ENCODE data around the gene ZHX3. TPM values are rescaled to one million over a fixed set of nuclear protein-coding genes. Genes with fewer than 3 reads are reported as not detected.

Gene ZHX3
- polyA plus RNA-seq, 1 donor from 2014 or later, result 3.4 TPM

DNA sequence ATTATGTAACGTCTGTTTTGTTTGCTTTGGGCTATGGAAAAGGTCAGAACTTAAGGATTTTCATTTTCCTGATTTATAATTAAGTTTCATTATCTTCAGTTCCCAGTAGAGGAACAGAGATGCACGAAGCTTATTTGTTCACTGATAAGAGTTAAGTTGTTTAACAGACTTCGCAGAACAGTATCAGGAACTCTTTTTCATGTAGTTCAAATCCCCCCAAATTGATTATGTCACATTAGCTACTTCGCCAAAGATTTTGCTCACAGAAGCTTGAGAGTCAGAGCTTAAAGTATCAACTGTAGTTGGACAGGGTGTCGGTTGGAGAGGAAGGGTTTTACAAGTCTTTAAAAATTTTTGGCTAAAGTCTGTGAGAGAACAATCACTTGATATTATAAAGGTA, 43.4 kb downstream of the ZHX3 start:
- peak overlapping the region in 1 of 4 donors; percentile 0 for H3K4me3 Mint-ChIP-seq
- no peak overlapping the region for H3K27ac Mint-ChIP-seq
- peaks cover 0 to 1% (median 0%) of the 10 kb centered on the region in 3 donors for H3K4me1 Mint-ChIP-seq
- H3K36me3 Mint-ChIP-seq, result no peaks in the 10 kb centered on the region
- H3K27me3 Mint-ChIP-seq, result no peaks in the 10 kb centered on the region
- H3K9me3 Mint-ChIP-seq, result peaks cover 0 to 1% (median 0%) of the 10 kb centered on the region in 3 donors

DNA sequence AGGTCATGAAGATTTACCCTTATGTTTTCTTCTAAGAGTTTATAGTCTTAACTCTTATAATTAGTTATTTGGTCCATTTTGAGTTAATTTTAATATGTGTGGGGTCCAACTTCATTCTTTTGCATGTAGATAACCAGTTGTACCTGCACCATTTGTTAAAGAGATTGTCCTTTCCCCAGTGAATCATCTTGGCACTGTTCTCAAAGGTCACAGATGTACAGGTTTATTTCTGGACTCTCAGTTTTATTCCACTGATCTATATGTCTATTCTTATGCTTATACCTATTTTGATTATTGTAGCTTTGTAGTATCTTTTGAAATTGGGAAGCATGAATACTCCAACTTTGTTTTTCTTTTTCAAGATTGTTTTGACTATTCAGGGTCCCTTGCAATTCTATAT, 44.1 kb downstream of the ZHX3 start:
- peaks cover 1% of the 10 kb centered on the region for H3K36me3 Mint-ChIP-seq
- no peaks in the 10 kb centered on the region for H3K27me3 Mint-ChIP-seq
- H3K9me3 Mint-ChIP-seq, result peaks cover 0 to 3% (median 0%) of the 10 kb centered on the region in 3 donors
- H3K27ac Mint-ChIP-seq, result no peak overlapping the region
- peaks cover 0 to 1% (median 0%) of the 10 kb centered on the region in 3 donors for H3K4me1 Mint-ChIP-seq
- H3K4me3 Mint-ChIP-seq, result no peak overlapping the region

DNA sequence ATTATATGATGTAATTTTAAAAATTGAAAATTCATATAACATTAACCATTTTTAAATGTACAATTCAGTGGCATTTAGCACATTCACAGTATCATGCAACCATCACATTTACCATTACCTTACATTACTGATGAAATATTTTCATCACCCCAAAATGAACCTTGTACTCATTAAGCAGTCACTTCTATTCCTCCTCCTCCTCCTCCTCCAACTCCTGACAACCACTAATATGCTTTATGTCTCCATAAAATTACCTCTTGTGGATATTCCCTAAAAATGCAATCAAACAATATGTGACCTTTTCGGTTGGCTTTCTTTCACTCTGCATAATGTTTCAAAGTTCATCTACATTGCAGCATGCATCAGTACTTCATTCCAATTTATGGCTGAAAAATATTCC, 45.2 kb downstream of the ZHX3 start:
- H3K27ac Mint-ChIP-seq, result no peak overlapping the region
- peaks cover 0 to 3% (median 0%) of the 10 kb centered on the region in 3 donors for H3K9me3 Mint-ChIP-seq
- peaks cover 0 to 1% (median 0%) of the 10 kb centered on the region in 3 donors for H3K4me1 Mint-ChIP-seq
- H3K36me3 Mint-ChIP-seq, result peaks cover 4% of the 10 kb centered on the region
- H3K4me3 Mint-ChIP-seq, result no peak overlapping the region
- H3K27me3 Mint-ChIP-seq, result no peaks in the 10 kb centered on the region

DNA sequence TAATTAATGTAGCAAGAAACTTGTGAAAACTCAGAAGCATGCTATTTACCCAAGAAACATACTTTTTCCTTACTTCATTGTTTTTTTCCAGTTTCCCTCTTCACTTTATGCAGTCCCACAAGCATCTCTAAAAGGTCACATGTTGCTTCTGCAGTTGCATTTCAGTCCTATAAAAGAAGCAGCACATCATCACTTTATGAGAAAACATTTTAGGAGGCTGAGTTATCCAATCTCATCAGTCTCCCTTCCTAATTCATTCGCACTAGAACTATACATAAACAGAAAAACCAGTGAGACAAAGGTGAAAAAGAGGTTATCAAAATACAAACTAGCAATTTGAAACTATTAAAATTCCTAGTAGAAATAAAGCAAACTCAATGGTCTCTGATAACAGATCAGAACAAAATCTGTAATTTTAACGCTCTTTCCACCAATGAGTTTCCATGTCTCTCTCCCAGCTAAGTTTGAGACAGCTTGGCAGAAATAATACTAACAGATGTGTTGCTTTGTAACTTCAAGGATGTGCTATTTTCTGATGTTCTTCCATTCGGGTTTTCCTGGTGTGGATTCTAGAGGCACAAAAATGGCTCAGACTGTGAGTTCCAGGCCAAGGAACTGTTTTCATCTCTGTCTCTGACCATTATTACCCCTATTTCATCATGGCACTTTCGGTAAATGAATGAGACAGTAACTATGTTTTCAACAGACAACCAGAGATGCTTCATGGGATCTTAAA, 48.4 kb downstream of the ZHX3 start:
- Mint-ChIP-seq H3K36me3 (peaks cover 6% of the 10 kb centered on the region), H3K9me3 (peaks cover 0 to 3% (median 0%) of the 10 kb centered on the region in 3 donors), H3K4me3 (no peak overlapping the region), H3K4me1 (peaks cover 0 to 1% (median 0%) of the 10 kb centered on the region in 3 donors), H3K27me3 (no peaks in the 10 kb centered on the region), H3K27ac (no peak overlapping the region)

DNA sequence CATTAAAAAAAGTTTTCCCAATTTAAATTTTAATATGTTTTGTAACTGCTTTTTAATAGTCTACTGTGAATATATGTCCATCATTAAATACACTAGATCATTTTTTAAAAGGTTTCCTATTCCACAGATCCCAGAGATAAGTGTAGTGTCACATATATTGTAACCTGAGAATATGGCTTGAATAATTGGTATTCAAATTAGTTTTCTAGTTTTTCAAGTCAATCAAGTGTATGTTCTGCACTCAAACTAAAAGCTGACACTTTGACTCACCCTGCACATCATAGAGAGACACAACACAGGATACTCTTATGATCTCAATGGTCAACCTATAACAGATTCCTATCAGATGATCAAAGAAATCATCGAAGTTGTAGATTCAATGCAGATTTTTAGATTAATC, 49.1 kb downstream of the ZHX3 start:
- no peak overlapping the region for H3K27ac Mint-ChIP-seq
- peaks cover 0 to 1% (median 0%) of the 10 kb centered on the region in 3 donors for H3K4me1 Mint-ChIP-seq
- H3K36me3 Mint-ChIP-seq, result peaks cover 8% of the 10 kb centered on the region
- peaks cover 0 to 3% (median 0%) of the 10 kb centered on the region in 3 donors for H3K9me3 Mint-ChIP-seq
- no peaks in the 10 kb centered on the region for H3K27me3 Mint-ChIP-seq
- H3K4me3 Mint-ChIP-seq, result no peak overlapping the region

DNA sequence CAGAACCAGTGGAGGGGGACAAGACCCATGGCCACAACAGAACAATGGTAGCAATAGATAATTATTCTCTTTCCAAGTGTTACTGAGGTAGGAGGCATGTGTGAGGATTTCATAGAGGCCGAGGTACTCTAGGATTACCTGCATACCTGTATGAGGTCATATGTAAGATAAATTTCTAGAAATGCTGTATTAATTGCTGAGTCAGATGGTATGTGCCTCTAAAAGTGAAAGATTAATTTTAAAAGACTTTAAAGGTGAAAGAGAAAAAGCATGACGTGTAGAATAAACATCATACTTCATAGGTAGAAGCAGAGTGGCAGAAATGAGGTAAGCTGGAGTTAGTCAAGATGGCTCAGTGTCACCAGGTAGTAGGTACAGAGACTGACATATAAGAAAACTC, 51.6 kb downstream of the ZHX3 start:
- no peaks in the 10 kb centered on the region for H3K4me1 Mint-ChIP-seq
- peaks cover 8% of the 10 kb centered on the region for H3K36me3 Mint-ChIP-seq
- peaks cover 0 to 1% (median 0%) of the 10 kb centered on the region in 3 donors for H3K9me3 Mint-ChIP-seq
- no peaks in the 10 kb centered on the region for H3K27me3 Mint-ChIP-seq
- H3K4me3 Mint-ChIP-seq, result no peak overlapping the region
- no peak overlapping the region for H3K27ac Mint-ChIP-seq

DNA sequence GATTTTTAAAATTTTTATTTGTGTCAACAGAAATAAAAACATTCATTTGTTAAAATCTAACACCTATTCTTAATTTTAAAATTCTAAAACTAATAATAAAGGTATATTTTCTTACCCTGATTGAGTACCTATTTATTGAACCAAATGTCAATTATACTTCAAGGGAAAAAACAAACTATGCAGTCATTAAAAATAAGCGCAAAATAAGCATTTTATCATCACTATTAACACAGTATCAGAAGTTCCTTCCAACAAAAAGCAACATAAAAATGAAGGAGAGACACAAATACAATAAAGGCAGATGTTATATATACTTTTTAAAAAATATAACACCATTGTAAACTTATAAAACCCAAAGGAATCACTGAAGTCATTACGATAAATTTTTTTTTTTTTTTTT, 52.7 kb downstream of the ZHX3 start:
- Mint-ChIP-seq H3K36me3 (peaks cover 8% of the 10 kb centered on the region), H3K4me3 (no peak overlapping the region), H3K4me1 (no peaks in the 10 kb centered on the region), H3K27me3 (no peaks in the 10 kb centered on the region), H3K27ac (no peak overlapping the region), H3K9me3 (peaks cover 0 to 1% (median 0%) of the 10 kb centered on the region in 3 donors)

DNA sequence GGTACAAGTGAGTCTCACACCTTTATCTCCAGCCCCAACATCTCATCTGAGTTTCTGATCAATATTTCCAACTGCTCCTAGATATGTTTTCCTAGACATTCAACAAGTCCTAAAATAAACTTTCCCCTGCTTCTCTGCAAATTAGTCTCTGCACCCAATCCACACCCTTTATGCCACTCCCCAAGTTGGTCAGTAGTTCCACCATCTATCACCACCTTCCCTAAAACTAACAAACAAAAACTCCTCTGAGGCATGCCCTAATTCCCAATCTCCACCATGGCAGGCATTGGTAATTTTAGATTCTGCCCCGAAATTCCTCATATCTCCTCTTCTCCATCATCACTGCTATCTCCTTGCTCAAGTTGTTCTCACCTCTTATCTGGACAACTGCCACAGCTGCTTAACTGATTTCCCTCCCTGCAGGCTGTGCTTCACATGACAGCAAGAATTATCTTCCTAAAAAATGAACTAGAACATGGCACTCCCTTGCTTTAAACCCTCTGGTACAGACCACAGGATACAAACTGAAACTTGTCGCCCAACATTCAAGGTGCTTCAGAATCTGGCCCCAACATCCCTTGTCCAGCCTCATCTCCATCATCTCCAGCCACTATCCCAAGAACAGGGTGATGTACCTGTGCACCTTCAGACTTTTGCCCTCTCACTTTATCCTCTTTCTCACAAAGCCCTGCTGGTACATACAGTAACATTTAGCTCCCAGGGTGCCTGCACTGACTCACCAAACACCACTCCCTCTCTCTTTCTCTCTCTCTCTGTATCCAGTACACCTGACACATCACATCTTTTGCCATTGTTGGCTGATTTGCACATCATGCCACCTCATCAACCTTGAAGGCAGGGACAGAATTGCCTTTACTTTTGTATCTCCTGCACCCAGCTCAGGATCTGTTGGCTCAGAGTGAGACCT, 55.5 kb downstream of the ZHX3 start:
- Mint-ChIP-seq H3K4me1 (no peaks in the 10 kb centered on the region), H3K36me3 (peaks cover 3% of the 10 kb centered on the region), H3K27me3 (no peaks in the 10 kb centered on the region), H3K27ac (no peak overlapping the region), H3K4me3 (no peak overlapping the region), H3K9me3 (no peaks in the 10 kb centered on the region)

DNA sequence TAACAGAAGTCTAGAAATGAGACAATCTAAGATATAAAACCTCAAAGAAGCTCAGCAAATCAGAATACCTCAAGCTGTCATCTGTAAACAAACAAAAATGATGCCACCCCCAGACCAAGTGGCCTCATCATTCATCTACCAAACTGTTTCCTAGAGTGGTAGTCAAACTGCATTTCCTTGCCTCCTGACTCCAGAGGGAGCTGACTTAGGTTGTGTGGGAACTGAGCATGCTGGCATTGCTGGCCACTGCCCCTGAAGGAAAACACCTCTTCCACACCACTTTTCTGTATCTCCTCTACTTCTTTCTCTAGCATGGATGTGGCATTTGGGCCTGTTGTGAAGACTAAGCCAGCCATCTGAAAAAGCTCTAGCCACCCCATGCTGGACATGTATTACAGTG, 56.3 kb downstream of the ZHX3 start:
- Mint-ChIP-seq H3K27me3 (no peaks in the 10 kb centered on the region), H3K4me1 (no peaks in the 10 kb centered on the region)

DNA sequence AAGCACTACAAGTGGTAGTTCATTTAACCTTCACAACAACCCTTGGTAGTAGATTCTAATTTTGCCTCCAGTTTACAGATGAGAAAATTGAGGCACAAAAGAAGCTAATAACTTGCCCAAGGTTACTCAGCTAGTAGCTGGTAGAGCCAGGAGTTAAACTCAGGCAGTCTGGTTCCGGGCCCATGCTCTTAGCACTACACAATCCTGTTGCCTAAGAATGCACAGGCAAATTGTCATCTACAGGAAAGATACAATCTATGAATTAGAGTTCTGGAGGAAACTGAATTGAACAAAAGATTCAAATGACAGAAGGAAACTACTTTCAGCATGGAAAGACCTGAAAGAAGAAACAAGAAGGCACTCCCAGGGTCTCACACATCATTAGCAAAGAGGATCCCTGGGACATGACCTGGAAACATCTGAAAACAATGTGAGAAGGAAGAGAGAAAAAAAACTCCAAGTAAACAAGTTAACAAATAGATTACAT, 56.8 kb downstream of the ZHX3 start:
- Mint-ChIP-seq H3K9me3 (no peaks in the 10 kb centered on the region), H3K27ac (no peak overlapping the region)

More for the DNA sequence above, 56.3 kb downstream of the ZHX3 start:
- Mint-ChIP-seq H3K9me3 (no peaks in the 10 kb centered on the region), H3K27ac (no peak overlapping the region), H3K36me3 (peaks cover 3% of the 10 kb centered on the region), H3K4me3 (no peak overlapping the region)

DNA sequence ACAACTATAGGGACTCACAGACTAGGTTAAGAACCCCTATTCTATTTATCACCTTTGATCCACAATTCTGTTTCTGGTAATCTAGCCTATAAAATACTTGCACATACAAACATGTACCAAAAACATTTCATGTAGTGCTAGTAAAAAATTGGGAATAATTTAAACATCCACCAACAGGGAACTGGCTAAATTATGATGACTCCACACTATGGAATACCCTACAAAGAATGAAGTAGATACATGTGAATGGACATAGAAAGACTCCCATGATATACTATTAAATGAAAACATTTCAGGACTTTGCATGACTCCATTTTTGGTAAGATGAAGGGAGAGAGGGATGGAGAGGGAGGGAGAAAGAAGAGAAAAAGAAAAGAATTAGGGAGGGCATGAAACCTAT, 58.2 kb downstream of the ZHX3 start:
- peaks cover 3% of the 10 kb centered on the region for H3K36me3 Mint-ChIP-seq
- no peaks in the 10 kb centered on the region for H3K9me3 Mint-ChIP-seq
- H3K27me3 Mint-ChIP-seq, result no peaks in the 10 kb centered on the region
- H3K4me3 Mint-ChIP-seq, result no peak overlapping the region
- no peaks in the 10 kb centered on the region for H3K4me1 Mint-ChIP-seq
- no peak overlapping the region for H3K27ac Mint-ChIP-seq

More for the DNA sequence above, 56.8 kb downstream of the ZHX3 start:
- no peaks in the 10 kb centered on the region for H3K27me3 Mint-ChIP-seq
- H3K4me3 Mint-ChIP-seq, result no peak overlapping the region
- H3K4me1 Mint-ChIP-seq, result no peaks in the 10 kb centered on the region
- peaks cover 3% of the 10 kb centered on the region for H3K36me3 Mint-ChIP-seq

DNA sequence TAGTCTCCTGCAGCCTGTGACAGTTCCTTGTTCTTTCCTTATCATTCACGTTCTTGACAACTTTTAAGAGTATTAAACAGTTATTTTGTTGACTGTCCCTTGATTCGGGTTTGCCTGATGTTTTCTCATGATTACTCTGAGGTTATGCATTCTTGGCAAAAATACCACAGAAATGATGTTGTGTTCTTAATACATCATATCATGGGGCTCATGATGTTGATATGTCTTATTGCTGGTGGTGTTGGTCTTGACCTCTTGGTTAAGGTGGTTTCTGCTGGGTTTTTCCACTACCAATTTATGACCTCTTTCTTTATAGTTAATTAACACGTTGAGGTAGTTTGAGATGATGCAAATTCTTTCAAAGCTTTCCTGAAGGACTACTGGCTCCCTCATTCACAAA, 59.1 kb downstream of the ZHX3 start:
- no peaks in the 10 kb centered on the region for H3K27me3 Mint-ChIP-seq
- no peaks in the 10 kb centered on the region for H3K9me3 Mint-ChIP-seq
- no peaks in the 10 kb centered on the region for H3K4me1 Mint-ChIP-seq
- no peak overlapping the region for H3K4me3 Mint-ChIP-seq
- H3K27ac Mint-ChIP-seq, result no peak overlapping the region
- H3K36me3 Mint-ChIP-seq, result no peaks in the 10 kb centered on the region

DNA sequence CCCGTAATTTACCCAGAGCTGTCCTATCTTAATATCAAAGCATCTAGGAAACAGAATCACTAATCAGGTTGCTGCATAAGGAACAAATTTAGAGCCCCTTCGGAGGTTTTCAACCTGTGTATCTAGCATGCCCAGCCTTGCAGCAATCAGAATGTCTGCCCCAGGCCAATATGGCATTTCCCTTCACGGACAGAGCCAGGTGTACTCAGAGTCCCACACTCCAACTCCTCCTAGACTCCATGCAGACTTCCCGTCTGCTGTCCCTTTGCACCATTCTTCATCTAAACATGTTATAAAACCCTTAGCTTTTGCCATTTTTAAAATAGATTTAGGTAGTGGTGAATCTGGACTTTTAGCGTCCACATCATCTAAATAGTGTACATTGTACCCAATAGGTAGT, 61.0 kb downstream of the ZHX3 start:
- Mint-ChIP-seq H3K9me3 (no peaks in the 10 kb centered on the region), H3K4me3 (no peak overlapping the region), H3K27ac (no peak overlapping the region), H3K36me3 (no peaks in the 10 kb centered on the region), H3K27me3 (no peaks in the 10 kb centered on the region), H3K4me1 (no peaks in the 10 kb centered on the region)

DNA sequence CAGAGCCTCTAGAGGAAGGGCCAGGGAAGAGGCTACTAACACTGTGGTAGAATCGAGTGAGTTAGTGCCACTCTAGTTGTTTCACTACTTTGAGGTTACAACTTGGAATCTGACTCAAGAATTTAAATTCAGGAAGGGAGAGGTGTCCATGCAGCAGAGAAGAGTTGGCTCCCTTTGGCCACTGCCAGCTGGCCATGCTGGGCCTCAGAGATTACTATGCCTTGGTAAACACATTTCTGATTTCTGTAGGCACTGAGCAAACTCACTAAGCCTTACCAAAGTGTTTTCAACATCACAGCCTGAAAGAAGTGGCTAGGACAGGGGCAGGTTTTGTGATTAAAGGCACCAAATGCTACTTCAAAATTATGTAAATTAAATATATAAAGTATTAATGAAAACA, 61.9 kb downstream of the ZHX3 start:
- Mint-ChIP-seq H3K9me3 (no peaks in the 10 kb centered on the region), H3K4me3 (no peak overlapping the region), H3K4me1 (no peaks in the 10 kb centered on the region), H3K36me3 (no peaks in the 10 kb centered on the region), H3K27me3 (no peaks in the 10 kb centered on the region), H3K27ac (no peak overlapping the region)

All from IgD-negative memory B cell (primary cell).